ENCODE measurements around the gene UPF3A. TPM values are rescaled to one million over a fixed set of nuclear protein-coding genes. Genes with fewer than 3 reads are reported as not detected.

UPF3A gene
- total and polyA plus RNA-seq, 9 of the 15 experiments (the other 6 are each of a cell fraction or from before 2014, with no cell fraction given): 15.6 to 76.5 (median 40.9) TPM

- DNase-seq (ENCODE audit: extremely low read depth in 1 of 4, low spot score in 3 of 4) (no peak), ATAC-seq (no peak), FAIRE-seq (no peak)
- H3K4me2 ChIP-seq (ENCODE audit: insufficient read depth, low read length): no peak overlapping the region
- no peaks in the 10 kb centered on the region for H3K9me3 ChIP-seq (replicated peaks; ENCODE audit: control insufficient read depth, insufficient read depth, low read depth, low read length)
- H3K9me1 ChIP-seq (ENCODE audit: control insufficient read depth, insufficient read depth, low read length): no peaks in the 10 kb centered on the region
- no peaks in the 10 kb centered on the region for H3K27me3 ChIP-seq (ENCODE audit: control insufficient read depth in 2 of 2, insufficient read depth in 2 of 2, low read length in 2 of 2)
- H3K79me2 ChIP-seq (ENCODE audit: control insufficient read depth, insufficient read depth, low read length): peaks cover under 1% of the 10 kb centered on the region; the same call in 2 of the 3 replicates
- no peaks in the 10 kb centered on the region for H4K20me1 ChIP-seq (replicated peaks; ENCODE audit: control insufficient read depth, insufficient read depth, low read length)
- ChIA-PET POLR2A (interaction anchor here (0.6 kb wide), 1 partner anchor 46 kb away, joined by 3 read pairs; no protein-coding TSS in a partner anchor), CTCF (ENCODE audit: low intra/inter-chr PET ratio) (no interaction called here)
- H3K4me1 ChIP-seq (replicated peaks in 1 of 2; ENCODE audit: control insufficient read depth in 2 of 2, insufficient read depth in 2 of 2, low read length in 2 of 2): peaks cover 0 to 2% of the 10 kb centered on the region in 2 experiments; a peak in 2 of 5 replicates
- no peak overlapping the region for H2AFZ ChIP-seq (ENCODE audit: low read depth, low read length)
- no peak overlapping the region for H3K4me3 ChIP-seq
- no TSS peak for BruUV-seq (replicated peaks)
- peaks cover 70% of the 10 kb centered on the region; the same call in 2 of the 3 replicates for H3K36me3 ChIP-seq (ENCODE audit: control insufficient read depth, insufficient read depth, low read length)
- in situ Hi-C loops (cut with MboI): no loop called here
- 85% methylated on average over 12 of the region's 12 CpGs for WGBS (ENCODE audit: insufficient coverage, low coverage, missing lambda C conversion rate)
- intact Hi-C loops (cut with micrococcal nuclease): no loop called here
- TF ChIP-seq DMBX1 (CRISPR knock-in tag; IDR thresholded peaks at IDR 0.05; ENCODE audit: borderline replicate concordance) (no peak), ZNF277 (CRISPR knock-in tag; IDR thresholded peaks at IDR 0.05; ENCODE audit: borderline replicate concordance) (no peak), ZSCAN29 (IDR thresholded peaks at IDR 0.05) (no peak), IFI16 (CRISPR knock-in tag; IDR thresholded peaks at IDR 0.05) (no peak), SMARCA5 (IDR thresholded peaks at IDR 0.05) (no peak), ZNF780A (CRISPR knock-in tag; IDR thresholded peaks at IDR 0.05) (no peak), RHOXF2B (CRISPR knock-in tag; conservative IDR thresholded peaks at IDR 0.05) (no peak), UBTF (IDR thresholded peaks at IDR 0.05; ENCODE audit: borderline replicate concordance in 1 of 2, low read depth in 2 of 2, low read length in 2 of 2) (no peak), ZNF444 (CRISPR knock-in tag; IDR thresholded peaks at IDR 0.05) (no peak), MLX (CRISPR knock-in tag; conservative IDR thresholded peaks at IDR 0.05) (no peak), ASH1L (IDR thresholded peaks at IDR 0.05; ENCODE audit: borderline replicate concordance, low read depth, partially characterized antibody) (no peak), ILF3 (IDR thresholded peaks at IDR 0.05; ENCODE audit: borderline replicate concordance) (no peak), GTF3C2 (IDR thresholded peaks at IDR 0.05; ENCODE audit: borderline replicate concordance, extremely low read depth, insufficient read length) (no peak)
- no peak overlapping the region; the same call in 2 of the 3 replicates for H3K27ac ChIP-seq (ENCODE audit: extremely low read depth, low read depth, low read length)
- no peak overlapping the region for H3K9ac ChIP-seq (ENCODE audit: insufficient read depth in 1 of 2, low read depth in 2 of 2, low read length in 2 of 2)
Measured at GRCh38 chr13:114298866-114299265, 17.5 kb downstream of the UPF3A start.

Data from K562 (cell line).